ENCODE results near the gene DSCAML1. TPM values are rescaled to one million over a fixed set of nuclear protein-coding genes. Genes with fewer than 3 reads are reported as not detected.

The DSCAML1 gene
- total RNA-seq, 1 donor from 2014 or later, result 0.16 TPM

- FAIRE-seq, result no peak
- H2AFZ ChIP-seq (ENCODE audit: low read depth, low read length), result no peak overlapping the region
- peaks cover 51% of the 10 kb centered on the region for H3K27me3 Mint-ChIP-seq (ENCODE audit: low read depth, unreplicated experiment)
Measured at GRCh38 chr11:117424781-117425180, 372.2 kb downstream of the DSCAML1 start.

GRCh38 chr11:117423046-117423575, 373.9 kb downstream of the DSCAML1 start:
- no peak for DNase-seq (ENCODE audit: low read depth)
- TF ChIP-seq EZH2 (IDR thresholded peaks at IDR 0.05; ENCODE audit: insufficient read depth, low read length), result no peak
- TF ChIP-seq, protein P1, sequence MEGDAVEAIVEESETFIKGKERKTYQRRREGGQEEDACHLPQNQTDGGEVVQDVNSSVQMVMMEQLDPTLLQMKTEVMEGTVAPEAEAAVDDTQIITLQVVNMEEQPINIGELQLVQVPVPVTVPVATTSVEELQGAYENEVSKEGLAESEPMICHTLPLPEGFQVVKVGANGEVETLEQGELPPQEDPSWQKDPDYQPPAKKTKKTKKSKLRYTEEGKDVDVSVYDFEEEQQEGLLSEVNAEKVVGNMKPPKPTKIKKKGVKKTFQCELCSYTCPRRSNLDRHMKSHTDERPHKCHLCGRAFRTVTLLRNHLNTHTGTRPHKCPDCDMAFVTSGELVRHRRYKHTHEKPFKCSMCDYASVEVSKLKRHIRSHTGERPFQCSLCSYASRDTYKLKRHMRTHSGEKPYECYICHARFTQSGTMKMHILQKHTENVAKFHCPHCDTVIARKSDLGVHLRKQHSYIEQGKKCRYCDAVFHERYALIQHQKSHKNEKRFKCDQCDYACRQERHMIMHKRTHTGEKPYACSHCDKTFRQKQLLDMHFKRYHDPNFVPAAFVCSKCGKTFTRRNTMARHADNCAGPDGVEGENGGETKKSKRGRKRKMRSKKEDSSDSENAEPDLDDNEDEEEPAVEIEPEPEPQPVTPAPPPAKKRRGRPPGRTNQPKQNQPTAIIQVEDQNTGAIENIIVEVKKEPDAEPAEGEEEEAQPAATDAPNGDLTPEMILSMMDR (IDR thresholded peaks at IDR 0.05; ENCODE audit: insufficient read depth, low read depth, low read length), result no peak

More at GRCh38 chr11:117424781-117425180, 372.2 kb downstream of the DSCAML1 start:
- Histone ChIP-seq H3K36me3 (ENCODE audit: insufficient read depth, low read length) (no peaks in the 10 kb centered on the region), H3K9ac (ENCODE audit: low read length) (no peak overlapping the region), H3K9me3 (ENCODE audit: insufficient read depth, low read depth, low read length) (no peaks in the 10 kb centered on the region), H4K20me1 (ENCODE audit: insufficient read depth, low read length) (no peaks in the 10 kb centered on the region), H3K4me2 (ENCODE audit: low read length) (no peak overlapping the region), H3K4me1 (ENCODE audit: insufficient read depth, low read length) (no peaks in the 10 kb centered on the region), H3K27me3 (ENCODE audit: insufficient read depth, low read length) (peaks cover 11% of the 10 kb centered on the region), H3K79me2 (ENCODE audit: insufficient read depth, low read length) (no peaks in the 10 kb centered on the region), H3K27ac (ENCODE audit: low read depth, low read length) (no peak overlapping the region), H3K4me3 (ENCODE audit: insufficient read depth, low read depth, low read length) (no peak overlapping the region)
- Mint-ChIP-seq H3K4me1 (ENCODE audit: low read depth, unreplicated experiment) (no peaks in the 10 kb centered on the region), H3K9me3 (ENCODE audit: unreplicated experiment) (no peaks in the 10 kb centered on the region), H3K4me3 (ENCODE audit: unreplicated experiment) (no peak overlapping the region), H3K27ac (ENCODE audit: unreplicated experiment) (no peak overlapping the region), H3K36me3 (ENCODE audit: low read depth, unreplicated experiment) (no peaks in the 10 kb centered on the region)
- TF ChIP-seq, protein P1 (IDR thresholded peaks at IDR 0.05; ENCODE audit: insufficient read depth, low read depth, low read length), result no peak
- no peak for TF ChIP-seq EZH2 (IDR thresholded peaks at IDR 0.05; ENCODE audit: insufficient read depth, low read length)
- no peak for DNase-seq (ENCODE audit: low read depth)

GRCh38 chr11:117421476-117421875, 375.5 kb downstream of the DSCAML1 start:
- no peaks in the 10 kb centered on the region for H3K9me3 Mint-ChIP-seq (ENCODE audit: unreplicated experiment)
- H3K4me2 ChIP-seq (ENCODE audit: low read length), result no peak overlapping the region
- H2AFZ ChIP-seq (ENCODE audit: low read depth, low read length), result no peak overlapping the region
- TF ChIP-seq, protein P1 (IDR thresholded peaks at IDR 0.05; ENCODE audit: insufficient read depth, low read depth, low read length), result no peak
- no peak for TF ChIP-seq EZH2 (IDR thresholded peaks at IDR 0.05; ENCODE audit: insufficient read depth, low read length)
- H4K20me1 ChIP-seq (ENCODE audit: insufficient read depth, low read length), result no peaks in the 10 kb centered on the region
- H3K4me1 Mint-ChIP-seq (ENCODE audit: low read depth, unreplicated experiment), result peaks cover 8% of the 10 kb centered on the region
- no peak overlapping the region for H3K27ac Mint-ChIP-seq (ENCODE audit: unreplicated experiment)
- no peaks in the 10 kb centered on the region for H3K79me2 ChIP-seq (ENCODE audit: insufficient read depth, low read length)
- H3K4me3 ChIP-seq (ENCODE audit: insufficient read depth, low read depth, low read length), result no peak overlapping the region
- peaks cover 44% of the 10 kb centered on the region for H3K27me3 Mint-ChIP-seq (ENCODE audit: low read depth, unreplicated experiment)
- H3K9me3 ChIP-seq (ENCODE audit: insufficient read depth, low read depth, low read length), result no peaks in the 10 kb centered on the region
- FAIRE-seq (no peak), DNase-seq (ENCODE audit: low read depth) (no peak)
- H3K36me3 Mint-ChIP-seq (ENCODE audit: low read depth, unreplicated experiment), result no peaks in the 10 kb centered on the region
- no peak overlapping the region for H3K4me3 Mint-ChIP-seq (ENCODE audit: unreplicated experiment)
- H3K27ac ChIP-seq (ENCODE audit: low read depth, low read length), result no peak overlapping the region
- H3K4me1 ChIP-seq (ENCODE audit: insufficient read depth, low read length), result no peaks in the 10 kb centered on the region
- no peak overlapping the region for H3K9ac ChIP-seq (ENCODE audit: low read length)
- no peaks in the 10 kb centered on the region for H3K36me3 ChIP-seq (ENCODE audit: insufficient read depth, low read length)
- peaks cover 3% of the 10 kb centered on the region for H3K27me3 ChIP-seq (ENCODE audit: insufficient read depth, low read length)

More at GRCh38 chr11:117423046-117423575, 373.9 kb downstream of the DSCAML1 start:
- no peak overlapping the region for H2AFZ ChIP-seq (ENCODE audit: low read depth, low read length)
- H3K36me3 ChIP-seq (ENCODE audit: insufficient read depth, low read length), result no peaks in the 10 kb centered on the region
- no peak overlapping the region for H3K9ac ChIP-seq (ENCODE audit: low read length)
- H3K4me1 Mint-ChIP-seq (ENCODE audit: low read depth, unreplicated experiment), result peaks cover 8% of the 10 kb centered on the region
- no peak overlapping the region for H3K4me3 ChIP-seq (ENCODE audit: insufficient read depth, low read depth, low read length)
- H3K9me3 Mint-ChIP-seq (ENCODE audit: unreplicated experiment), result no peaks in the 10 kb centered on the region
- H3K27me3 Mint-ChIP-seq (ENCODE audit: low read depth, unreplicated experiment), result peaks cover 51% of the 10 kb centered on the region
- H3K36me3 Mint-ChIP-seq (ENCODE audit: low read depth, unreplicated experiment), result no peaks in the 10 kb centered on the region
- H3K4me1 ChIP-seq (ENCODE audit: insufficient read depth, low read length), result no peaks in the 10 kb centered on the region
- H3K79me2 ChIP-seq (ENCODE audit: insufficient read depth, low read length), result no peaks in the 10 kb centered on the region
- peaks cover 11% of the 10 kb centered on the region for H3K27me3 ChIP-seq (ENCODE audit: insufficient read depth, low read length)
- no peak for FAIRE-seq
- no peak overlapping the region for H3K4me2 ChIP-seq (ENCODE audit: low read length)
- no peak overlapping the region for H3K27ac ChIP-seq (ENCODE audit: low read depth, low read length)
- no peaks in the 10 kb centered on the region for H4K20me1 ChIP-seq (ENCODE audit: insufficient read depth, low read length)
- H3K27ac Mint-ChIP-seq (ENCODE audit: unreplicated experiment), result no peak overlapping the region
- H3K4me3 Mint-ChIP-seq (ENCODE audit: unreplicated experiment), result no peak overlapping the region
- H3K9me3 ChIP-seq (ENCODE audit: insufficient read depth, low read depth, low read length), result no peaks in the 10 kb centered on the region
